ENCODE measurements around the gene INPP4B. TPM values are rescaled to one million over a fixed set of nuclear protein-coding genes. Genes with fewer than 3 reads are reported as not detected.

INPP4B gene
- total RNA-seq, 1 experiment from 2014 or later: 0.07 TPM

DNA sequence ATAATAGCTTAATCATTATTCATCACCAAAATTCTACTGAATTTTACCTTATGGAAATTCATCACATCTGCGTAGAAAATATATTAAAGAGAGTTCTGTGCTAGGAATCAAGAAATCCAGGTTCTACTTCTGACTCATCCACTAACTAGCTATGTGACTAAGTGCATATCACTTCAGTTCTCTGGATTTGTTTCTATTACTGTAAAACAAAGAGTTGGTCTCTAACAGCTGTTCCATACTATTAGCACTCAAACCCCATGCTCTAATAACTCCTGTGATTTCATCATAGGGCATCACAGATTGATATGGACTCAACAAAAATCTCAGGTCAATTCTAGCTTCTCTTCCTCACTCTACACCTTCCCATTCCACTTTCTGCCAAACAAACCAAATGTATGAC lies 572.0 kb downstream of the INPP4B start:
- Mint-ChIP-seq H3K9me3 (no peaks in the 10 kb centered on the region), H3K27ac (no peak overlapping the region)
- TF ChIP-seq, protein P1, sequence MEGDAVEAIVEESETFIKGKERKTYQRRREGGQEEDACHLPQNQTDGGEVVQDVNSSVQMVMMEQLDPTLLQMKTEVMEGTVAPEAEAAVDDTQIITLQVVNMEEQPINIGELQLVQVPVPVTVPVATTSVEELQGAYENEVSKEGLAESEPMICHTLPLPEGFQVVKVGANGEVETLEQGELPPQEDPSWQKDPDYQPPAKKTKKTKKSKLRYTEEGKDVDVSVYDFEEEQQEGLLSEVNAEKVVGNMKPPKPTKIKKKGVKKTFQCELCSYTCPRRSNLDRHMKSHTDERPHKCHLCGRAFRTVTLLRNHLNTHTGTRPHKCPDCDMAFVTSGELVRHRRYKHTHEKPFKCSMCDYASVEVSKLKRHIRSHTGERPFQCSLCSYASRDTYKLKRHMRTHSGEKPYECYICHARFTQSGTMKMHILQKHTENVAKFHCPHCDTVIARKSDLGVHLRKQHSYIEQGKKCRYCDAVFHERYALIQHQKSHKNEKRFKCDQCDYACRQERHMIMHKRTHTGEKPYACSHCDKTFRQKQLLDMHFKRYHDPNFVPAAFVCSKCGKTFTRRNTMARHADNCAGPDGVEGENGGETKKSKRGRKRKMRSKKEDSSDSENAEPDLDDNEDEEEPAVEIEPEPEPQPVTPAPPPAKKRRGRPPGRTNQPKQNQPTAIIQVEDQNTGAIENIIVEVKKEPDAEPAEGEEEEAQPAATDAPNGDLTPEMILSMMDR (conservative IDR thresholded peaks at IDR 0.05): no peak

More for the DNA sequence above, 572.0 kb downstream of the INPP4B start:
- no peak overlapping the region for H3K4me3 Mint-ChIP-seq
- Histone ChIP-seq H3K14ac (ENCODE audit: insufficient read depth, low read length) (no peak overlapping the region), H3K9me3 (ENCODE audit: control insufficient read depth, low read depth, low read length) (no peaks in the 10 kb centered on the region), H2BK15ac (ENCODE audit: low read depth, low read length) (no peak overlapping the region), H4K8ac (replicated peaks; ENCODE audit: insufficient read length, low read depth, low read length) (no peak overlapping the region), H4K20me1 (ENCODE audit: control insufficient read depth, insufficient read depth, insufficient read length) (no peaks in the 10 kb centered on the region), H2BK5ac (ENCODE audit: insufficient read length, low read length) (no peak overlapping the region), H3K4ac (ENCODE audit: low read depth, low read length) (no peak overlapping the region), H3K18ac (ENCODE audit: insufficient read length, low read depth, low read length) (no peak overlapping the region), H3K23me2 (ENCODE audit: insufficient read length, low read depth, low read length, poor library complexity, severe bottlenecking) (no peaks in the 10 kb centered on the region), H3K56ac (ENCODE audit: insufficient read length, low read depth, low read length) (no peak overlapping the region), H3K4me2 (ENCODE audit: insufficient read depth, insufficient read length, low read length) (no peak overlapping the region), H2BK120ac (ENCODE audit: low read depth, low read length, poor library complexity, severe bottlenecking) (no peak overlapping the region), H3K4me1 (ENCODE audit: insufficient read depth, low read length) (0 out of 2 replicates have a peak, but pooled peaks cover 3% of the 10 kb centered on the region), H2AFZ (ENCODE audit: low read length) (no peak overlapping the region), H3T11ph (ENCODE audit: low read length) (no peak overlapping the region), H3K79me1 (ENCODE audit: insufficient read depth, low read depth, low read length, poor library complexity, severe bottlenecking) (no peaks in the 10 kb centered on the region), H3K27me3 (ENCODE audit: insufficient read depth, low read length) (no peaks in the 10 kb centered on the region), H3K27ac (ENCODE audit: insufficient read length, low read depth, low read length) (no peak overlapping the region), H3K79me2 (ENCODE audit: insufficient read depth, low read length) (no peaks in the 10 kb centered on the region), H2BK12ac (ENCODE audit: insufficient read length, low read depth, low read length) (no peak overlapping the region), H3K9ac (ENCODE audit: extremely low read depth, insufficient read length, low read length) (no peak overlapping the region), H3K23ac (ENCODE audit: insufficient read length, low read depth, low read length) (no peak overlapping the region), H2AK5ac (ENCODE audit: insufficient read length, low read length) (no peak overlapping the region), H4K91ac (ENCODE audit: insufficient read length, low read depth, low read length) (no peak overlapping the region), H4K5ac (ENCODE audit: insufficient read length, low read depth, low read length) (no peak overlapping the region), H2BK20ac (ENCODE audit: low read depth, low read length, poor library complexity, severe bottlenecking) (no peak overlapping the region)
- DNase-seq: no peak
- no peaks in the 10 kb centered on the region for H3K27me3 Mint-ChIP-seq (ENCODE audit: low read depth)
- no CpG with 5 or more reads among the region's 1 CpG for WGBS (ENCODE audit: extremely low coverage, insufficient read length, low lambda C conversion rate)
- H3K4me1 Mint-ChIP-seq: peaks cover 10 to 12% of the 10 kb centered on the region in 2 experiments
- no peaks in the 10 kb centered on the region for H3K36me3 Mint-ChIP-seq (ENCODE audit: insufficient read depth in 1 of 3, low read depth in 3 of 3)

Measured in H9 (cell line).